GM19035 (cell line): ENCODE results near the gene BTBD6.

Source experiments
- ATAC-seq: cut with Tn5 transposase; IDR thresholded peaks from one replicate; pipeline ENCODE4 v1.9.1; 2021; ENCODE audit not compliant: unreplicated experiment

The BTBD6 gene

DNA sequence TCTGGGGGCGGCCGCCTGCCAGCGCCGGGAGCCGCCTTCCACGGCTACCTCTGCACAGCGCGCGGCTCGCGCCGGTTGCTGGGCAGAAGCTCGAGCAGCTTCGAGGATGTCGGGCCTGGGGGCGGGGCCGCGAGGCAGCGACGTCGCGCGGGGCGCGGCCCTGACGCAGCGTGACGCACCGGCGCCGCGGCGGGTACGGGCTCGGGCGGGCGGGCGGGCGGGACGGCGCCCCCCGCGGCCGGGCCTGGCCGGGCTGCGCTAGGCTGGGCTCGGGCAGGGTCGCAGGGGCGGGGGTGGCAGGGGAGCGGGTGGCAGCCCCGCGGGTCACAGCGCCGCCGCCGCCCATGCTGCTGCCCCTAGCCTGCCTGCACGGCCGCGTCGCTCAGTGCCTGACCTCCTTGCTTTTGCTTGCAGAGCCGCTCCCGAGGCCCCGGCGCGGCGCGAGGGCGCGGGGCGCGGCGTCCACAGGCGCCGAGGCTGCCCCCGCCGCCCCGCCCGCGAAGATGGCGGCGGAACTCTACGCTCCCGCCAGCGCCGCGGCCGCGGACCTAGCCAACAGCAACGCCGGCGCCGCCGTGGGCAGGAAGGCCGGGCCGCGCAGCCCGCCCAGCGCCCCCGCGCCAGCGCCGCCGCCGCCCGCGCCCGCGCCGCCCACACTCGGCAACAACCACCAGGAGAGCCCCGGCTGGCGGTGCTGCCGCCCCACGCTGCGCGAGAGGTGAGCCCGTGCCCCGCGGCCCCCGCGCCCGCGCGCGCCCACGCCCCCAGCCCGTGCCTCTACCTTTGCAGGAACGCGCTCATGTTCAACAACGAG is at the start of gene BTBD6:
TSS of gene BTBD6 (plus strand) at position 166 of the 814 bp plus-strand sequence. CDS start at position 345, 179 bp downstream.
- peak; percentile 85 for ATAC-seq

DNA sequence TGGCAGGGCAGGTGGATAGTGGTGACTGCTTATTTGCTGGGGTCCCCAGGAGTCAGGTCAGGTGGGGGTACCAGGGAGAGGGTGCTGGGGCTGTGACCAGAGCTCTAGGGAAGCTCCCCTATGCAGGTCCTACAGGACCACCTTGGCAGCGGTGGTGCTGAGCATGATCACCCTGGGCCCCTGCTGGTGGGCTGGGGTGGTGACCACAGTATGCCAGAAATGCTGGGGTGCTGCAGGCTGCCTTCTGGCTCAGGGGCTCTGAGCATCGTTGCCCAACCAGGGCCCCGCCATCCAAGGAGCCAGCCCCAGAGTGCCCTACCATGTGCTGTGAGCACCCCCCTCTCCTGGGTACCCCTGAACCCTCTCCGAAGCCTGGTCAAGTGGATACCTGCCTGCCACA is 49.7 kb upstream of the BTBD6 start:
- ATAC-seq = no peak

DNA sequence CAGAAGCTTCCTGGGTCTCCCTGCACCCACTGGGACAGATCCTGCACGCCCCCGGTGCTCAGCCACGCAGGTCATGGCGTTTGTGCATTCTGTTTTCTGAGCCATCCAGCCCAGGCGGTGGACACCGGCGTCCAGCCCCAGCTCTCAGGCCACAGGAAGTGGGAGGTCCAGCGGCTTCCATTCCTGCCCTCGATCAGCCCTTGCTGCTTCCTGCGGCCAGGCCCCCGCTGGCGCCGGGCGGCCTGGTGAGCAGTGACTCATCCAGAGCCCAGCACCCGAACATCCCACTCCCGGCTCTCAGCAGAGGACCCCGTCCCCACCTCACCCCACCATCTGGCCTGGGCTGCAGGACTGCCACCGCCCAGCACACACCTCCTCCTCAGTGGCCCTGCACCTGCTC is 49.2 kb upstream of the BTBD6 start:
- ATAC-seq = no peak

DNA sequence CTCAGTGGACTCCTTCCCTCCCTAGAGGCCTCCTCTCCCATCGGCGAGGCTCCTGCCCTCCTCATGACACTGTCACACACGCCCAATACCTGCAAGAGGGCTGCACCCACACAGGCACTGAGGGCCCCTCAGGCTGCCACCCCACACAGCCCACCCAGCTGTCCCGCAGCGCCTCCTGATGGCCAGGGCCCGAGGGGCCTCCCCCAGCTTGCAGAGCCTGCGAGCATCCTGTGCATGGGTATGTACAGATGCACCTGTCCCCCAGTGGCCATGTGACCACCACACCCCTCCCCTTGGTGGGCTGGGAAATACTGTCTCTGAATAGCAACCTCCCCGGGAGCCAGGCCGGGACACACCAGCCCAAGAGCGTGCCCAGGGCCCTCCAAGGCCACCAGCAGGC is 48.3 kb upstream of the BTBD6 start:
- no peak for ATAC-seq

DNA sequence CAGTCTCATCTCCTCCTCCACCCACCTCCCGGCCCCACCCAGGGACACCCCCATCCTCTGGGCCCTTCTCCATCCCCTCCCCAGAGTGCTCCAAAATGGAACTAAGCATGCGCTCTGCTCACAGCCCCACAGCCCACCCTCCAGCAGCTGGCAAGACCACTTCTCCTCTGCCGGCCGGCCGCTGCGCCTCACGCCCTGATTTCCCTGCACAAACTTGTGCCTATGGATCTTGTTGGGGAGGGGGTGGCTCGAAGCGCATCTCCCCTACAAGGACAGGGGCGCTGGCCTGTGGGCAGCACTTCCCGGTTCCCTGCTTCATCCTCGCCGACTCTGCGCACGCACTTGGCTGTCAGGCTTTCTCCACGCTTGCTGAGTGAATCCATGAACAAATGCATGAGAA is 47.7 kb upstream of the BTBD6 start:
- no peak for ATAC-seq

DNA sequence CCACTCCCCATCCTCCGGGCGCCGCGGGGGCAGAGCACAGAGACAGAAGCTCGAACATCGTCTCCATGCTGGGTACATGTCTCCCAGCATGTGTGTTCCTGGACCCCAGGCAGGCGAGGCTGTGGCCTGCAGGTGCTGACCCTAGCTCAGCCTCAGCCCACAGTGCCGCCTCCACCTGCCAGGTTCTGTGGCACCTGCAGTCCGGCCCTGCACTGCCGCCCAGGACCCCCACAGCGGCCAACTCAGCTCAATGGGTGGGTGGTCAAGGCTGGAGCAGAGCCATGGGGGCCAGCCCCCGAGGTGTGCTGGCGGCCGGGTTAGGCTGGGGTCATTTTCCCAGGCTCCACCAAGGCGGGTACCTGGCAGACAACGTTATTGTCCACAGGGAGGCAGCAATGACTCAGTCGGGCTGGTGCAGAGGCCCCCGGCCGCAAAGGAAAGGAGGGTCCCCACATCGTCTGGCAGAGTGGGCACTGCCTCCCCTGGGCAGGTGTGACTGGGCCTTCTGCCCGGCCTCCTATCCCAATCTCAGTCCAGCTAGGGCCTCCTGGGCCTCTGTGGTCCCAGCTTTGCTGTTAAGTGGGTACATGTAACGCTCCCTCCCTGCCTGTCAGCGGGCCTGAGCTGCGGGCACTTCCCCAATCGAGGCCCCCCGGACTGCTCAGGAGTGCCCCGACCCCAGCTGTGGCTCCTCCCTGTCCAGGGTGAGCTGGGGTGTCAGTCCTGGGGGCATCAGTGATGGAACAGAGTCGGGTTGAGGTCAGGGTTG is 47.0 kb upstream of the BTBD6 start:
- no peak for ATAC-seq

DNA sequence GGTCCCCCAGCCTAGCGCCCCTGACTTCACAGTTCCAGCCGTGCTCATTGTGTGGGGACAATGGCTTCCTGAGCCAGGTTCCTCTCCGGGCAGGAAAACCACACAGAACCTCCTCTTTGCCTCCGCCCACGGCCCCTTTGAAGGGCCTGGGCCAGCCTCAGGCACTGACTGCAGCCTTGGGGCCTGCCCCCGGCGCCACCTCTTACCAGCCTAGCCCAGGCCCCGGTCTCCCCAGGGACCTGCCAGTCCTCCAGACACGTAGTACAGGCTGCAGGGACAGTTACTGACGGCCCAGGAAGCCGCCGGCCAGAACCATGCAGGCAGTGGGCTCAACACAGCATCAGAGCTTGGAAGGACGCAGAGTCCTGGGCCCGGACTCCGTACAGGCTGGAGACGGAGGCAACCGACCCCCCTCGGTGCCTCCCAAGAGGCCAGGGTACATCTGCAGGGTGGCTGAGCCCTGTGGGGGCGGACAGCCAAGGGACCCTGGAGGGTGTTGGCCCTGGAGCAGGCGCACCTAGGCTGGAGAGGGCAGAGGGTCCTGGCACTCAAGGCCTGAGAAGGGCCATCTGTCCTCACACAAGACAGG is 46.3 kb upstream of the BTBD6 start:
- no peak for ATAC-seq

DNA sequence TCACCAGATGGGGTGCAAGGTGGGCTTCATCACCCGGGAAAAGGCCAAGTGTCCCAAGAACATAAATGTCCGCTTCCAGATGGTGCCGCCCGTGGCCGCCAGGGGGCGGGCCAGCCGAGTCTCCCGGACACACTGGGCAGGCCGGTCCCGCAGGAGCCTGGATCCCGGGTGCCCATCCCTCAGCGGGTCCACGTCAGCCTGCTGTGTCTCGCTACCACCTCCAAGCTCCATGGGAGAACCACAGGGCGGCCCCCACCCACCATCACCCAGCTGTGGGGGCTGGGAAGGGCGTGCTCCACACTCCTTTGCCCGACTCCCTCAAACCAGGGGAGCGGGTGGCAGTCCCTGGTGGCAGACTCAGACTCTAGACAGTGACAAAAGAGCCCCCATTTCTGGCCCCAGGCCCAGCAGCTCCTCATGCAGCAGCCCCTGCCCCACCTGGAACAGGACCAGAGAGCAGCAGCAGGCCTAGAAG is 45.2 kb upstream of the BTBD6 start:
- no peak for ATAC-seq

DNA sequence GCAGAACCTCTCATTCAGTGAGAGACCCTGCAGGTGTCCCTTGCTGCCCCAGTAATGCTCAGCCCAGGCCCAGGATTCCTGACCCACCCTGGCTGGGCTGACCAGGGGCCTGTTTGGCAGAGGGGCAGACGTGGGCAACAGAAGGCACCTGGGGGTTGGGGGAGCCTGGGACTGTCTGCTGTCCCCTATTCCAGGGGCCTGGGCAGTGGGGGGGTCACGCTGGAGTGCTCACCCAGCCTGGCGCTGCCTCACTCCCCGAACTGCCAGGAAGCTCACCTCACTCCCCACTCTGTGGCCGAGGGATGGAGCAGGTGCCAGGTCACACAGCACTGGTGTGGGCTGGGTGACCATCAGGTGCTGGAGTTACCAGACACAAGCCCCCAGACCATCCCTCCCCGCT is 44.6 kb upstream of the BTBD6 start:
- ATAC-seq = no peak

DNA sequence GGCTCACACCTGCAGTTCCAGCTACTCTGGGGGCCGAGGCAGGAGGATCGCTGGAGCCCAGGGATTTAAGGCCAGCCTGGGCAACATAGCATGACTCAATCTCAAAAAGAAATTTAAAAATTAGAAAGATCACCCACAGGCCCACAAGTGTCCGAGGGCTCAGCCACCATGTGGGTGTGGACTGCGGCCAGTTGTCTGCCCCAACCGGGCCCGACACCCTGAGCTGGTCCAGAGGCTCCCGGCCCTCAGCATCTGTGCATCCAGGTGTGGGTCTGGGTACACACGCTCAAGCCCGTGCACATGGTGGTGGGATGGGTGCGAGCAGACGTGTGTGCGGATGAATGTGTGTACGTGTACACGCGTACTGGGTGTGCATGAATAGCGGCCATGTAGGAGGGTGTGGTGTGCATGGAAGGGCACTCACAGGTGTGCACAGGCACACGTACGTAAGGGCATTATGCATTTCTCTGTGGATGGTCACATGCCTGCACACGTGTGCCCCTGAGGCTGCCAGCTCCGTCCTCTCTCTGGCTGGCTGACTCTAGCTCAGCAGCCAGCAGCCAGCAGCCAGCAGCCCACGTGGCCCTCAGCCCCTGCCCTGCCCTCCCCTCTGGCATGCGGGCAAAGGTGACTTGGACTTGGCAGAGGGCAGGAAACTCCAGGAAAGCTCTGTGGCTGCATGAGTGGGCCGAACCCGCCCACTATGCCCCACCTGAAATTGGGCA is 44.0 kb upstream of the BTBD6 start:
- ATAC-seq = no peak

DNA sequence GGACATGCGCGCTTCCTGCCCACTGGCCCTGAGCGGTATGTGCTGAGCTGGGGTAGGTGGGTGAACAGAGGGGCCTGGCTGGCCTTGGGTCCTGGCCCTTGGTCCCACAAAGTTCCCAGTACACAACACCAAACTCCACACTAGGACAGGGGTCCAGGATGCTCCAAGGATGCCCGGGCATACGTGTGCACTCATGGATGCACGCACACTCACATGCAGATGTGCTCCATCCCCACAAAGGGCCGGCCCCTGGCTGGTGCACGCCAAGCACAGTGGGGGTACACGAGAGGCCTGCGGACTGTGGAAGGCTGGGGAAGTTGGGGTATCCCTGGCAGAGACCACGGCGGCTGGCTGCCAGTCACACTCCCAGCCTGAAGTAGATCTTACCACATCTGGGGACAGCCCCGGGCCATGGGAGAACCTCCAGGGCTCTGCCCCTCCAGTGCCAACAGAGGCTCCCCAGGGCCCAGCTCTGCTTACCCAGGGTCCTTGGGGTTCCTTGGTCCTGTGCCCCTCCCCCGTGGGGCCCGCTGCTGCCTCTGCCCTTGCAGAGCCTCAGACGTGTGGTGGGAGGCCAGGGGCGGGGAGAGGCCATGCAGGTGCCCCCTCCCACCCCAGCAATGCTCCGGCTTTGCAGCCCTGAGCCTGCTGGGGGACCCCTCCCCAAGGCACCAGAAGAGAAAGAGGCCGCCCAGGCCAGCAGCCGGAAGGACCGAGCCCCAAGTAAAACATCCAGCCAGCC is 43.2 kb upstream of the BTBD6 start:
- no peak for ATAC-seq

DNA sequence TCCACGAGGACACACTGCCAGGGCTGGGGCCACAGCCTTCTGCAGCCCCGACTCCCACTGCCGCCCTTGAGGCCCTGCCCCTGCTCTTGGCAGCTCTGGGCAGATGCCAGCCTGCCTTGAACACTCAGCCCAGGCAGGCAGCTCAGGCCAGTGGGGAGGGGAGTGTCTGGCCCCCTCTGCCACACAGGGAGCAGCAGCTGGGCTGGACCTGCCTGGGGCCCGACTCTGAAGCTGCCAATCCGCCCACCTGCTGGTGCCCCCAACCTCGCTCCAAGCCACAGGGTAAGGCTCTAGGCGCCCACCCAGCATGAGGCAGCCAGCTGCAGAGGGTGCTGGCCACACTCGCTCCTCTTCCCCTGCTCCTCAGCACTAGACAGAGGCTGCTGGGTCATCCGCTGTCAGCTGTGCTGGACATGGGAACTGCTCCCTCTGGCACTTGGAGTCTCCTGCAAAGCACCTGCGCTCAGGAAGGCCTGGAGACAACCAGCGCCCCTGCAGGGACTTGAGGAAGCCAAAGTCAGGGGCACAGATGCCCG is 42.6 kb upstream of the BTBD6 start:
- ATAC-seq = no peak

DNA sequence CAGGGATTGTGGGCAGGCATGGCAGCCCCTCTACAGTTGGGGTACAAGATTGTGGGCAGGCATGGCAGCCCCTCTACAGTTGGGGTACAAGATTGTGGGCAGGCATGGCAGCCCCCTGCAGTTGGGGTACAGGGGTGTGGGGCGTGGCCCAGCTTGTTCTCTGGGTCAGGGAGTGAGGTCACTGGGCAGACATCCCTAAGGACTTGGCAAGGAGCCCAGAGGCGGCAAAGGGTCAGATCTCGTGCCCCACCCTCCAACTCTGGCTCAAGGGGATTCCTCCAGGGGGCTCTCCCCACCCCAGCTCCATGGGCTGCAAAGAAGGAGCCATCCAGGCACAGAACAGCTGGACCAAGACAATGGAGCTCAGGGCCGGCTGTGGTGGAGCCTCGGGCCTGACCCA is 41.5 kb upstream of the BTBD6 start:
- no peak for ATAC-seq

DNA sequence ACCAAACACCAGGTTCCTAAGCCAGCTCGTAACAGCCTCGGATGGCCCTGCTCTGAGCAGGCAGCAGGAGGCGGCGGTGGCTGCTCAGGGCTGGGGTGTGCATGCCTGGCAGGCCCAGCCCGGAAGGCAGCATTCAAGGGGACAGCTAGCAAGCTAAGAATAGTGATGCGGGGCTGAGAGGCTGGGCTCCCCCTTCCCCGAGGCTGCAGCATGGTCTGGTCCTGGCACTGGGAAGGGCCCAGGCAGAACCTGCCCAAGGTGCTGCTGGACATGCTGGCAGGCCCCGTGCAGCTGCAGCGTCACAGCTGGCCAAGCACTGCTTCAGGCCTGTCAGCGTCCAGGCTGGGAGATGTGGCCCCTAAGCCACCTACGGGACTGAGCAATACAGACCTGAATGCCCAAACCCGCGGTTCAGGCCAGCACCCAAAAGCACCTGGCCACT is 40.9 kb upstream of the BTBD6 start:
- ATAC-seq = no peak

DNA sequence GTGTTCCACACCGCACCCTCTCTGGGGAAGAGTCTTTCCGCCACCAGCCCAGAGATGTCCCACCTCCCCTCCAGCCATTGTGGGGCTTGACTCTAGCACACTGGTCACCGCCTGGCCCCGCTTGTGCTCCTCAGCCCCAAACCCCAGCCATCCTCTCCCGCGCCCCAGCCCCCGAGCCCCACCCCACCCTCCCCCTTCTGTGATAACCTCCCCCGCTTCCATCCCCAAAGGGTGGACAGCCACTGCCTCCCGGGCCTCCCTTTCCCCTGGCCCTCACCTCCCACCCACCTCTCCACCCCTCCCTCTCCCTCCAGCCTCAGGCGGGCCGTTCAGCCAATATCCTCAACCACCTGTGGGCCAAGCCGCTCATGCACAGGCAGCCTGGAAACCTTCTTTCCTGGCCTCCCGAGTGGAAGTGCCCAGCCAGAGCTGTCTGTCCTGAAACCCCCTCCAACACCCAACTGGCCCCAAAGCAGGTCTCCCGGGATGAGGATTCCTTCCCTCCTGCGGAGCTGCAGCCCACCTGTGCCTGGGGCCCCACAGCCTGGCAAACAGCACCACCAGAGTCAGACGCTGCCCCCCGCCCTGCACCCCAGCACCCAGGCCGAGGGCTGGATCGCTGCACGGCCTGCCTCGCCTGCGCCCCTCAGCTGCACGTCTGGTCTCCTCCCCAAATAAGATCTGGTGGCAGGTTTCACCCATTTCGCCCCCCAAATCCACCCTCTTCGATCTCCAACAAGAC is 40.2 kb upstream of the BTBD6 start:
- no peak for ATAC-seq

DNA sequence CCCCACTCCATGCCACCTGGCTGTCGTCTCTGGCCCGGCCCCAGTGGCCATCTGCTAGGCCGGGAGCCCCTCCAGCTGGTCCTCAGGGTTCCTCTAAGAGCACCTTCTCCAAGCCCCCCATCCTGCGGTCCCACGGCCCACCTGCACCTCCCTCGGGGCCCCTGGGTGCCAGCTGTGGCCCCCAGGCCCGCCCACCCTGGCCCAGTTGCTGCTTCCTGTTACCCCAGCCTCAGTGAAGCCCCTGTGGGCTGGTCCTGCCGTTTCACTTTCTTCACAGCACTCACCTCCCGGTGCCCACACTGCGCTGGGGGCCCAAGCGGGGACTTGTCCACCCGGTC is 39.6 kb upstream of the BTBD6 start:
- ATAC-seq = no peak

DNA sequence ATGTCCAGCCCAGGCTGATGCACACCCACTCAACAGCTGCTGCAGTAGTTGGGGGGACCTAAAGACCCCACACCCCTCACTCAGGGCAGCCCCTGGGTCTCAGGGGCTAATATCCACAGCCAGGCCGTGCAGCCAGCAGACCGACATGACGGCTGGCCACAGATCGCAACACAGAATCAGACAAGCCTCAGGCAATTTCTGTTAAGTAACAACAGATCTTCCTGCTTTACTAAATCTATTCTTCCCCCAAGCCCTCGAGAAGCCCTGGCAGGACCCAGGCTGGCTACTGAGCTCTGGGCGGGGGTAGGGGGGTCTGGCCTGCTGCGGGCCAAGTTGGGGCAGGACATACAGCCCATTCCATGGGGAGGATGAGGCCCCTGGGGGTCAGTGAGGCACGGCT is 39.2 kb upstream of the BTBD6 start:
- ATAC-seq = no peak

DNA sequence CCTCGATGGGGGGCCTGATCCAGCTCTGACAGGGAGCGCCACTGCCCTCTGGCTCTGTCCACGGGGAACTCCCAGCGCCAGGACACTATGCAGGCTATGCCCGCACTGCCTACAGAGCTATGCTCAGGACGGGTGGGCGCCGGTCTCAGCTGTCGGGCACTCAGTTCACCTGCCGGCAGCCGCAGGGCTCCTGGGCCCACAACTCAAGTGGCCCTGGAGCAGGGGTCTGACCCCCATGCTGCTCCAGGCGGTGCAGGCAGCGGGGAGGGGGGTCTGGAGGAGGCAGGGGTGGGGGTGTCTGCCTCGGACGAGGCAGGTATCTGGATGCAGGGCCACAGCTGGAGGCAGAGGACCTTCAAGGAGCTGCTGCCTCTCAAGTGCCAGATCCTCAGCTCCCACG is 38.7 kb upstream of the BTBD6 start:
- ATAC-seq = no peak

DNA sequence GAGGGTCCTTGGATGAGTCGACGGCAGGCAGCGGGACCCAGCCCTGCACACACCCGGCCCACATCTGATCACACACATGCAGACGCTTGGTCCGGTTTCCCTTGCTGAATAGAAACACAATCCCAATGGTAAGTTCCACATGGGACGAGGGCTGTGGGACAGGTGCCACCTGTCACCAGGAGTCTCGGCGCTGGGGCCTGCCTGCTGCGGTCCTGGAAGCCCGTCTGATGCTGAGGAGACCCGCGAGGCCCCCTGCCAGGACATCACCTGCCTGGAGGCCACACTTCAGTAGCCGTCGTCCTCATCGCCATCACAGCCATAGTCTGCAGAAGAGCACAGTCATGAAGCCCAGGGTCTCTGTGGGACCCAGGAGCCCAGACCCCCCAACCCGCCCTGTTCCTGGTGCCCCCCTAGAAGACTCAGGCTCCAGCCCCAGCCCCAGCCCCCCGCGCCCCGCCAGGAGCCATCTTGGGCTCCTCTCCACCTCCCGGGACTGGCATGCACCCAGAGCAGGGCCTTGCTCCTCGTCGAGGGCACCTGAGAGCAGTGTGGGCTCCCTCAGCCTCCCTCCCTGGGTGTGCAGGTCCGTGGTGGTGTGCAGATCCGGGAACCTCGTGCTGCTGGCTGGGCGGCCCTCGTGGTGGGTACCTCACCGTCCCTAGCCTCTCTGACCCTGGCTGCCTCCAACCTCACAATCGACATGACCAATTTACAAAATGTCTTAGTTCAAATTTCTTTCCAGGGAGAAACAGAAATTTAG is 37.9 kb upstream of the BTBD6 start:
- ATAC-seq = no peak
